ENCODE results near the gene CHST13.

Gene CHST13

GRCh38 chr3:126508564-126508964 lies 15.4 kb upstream of the CHST13 start:
- no peak for DNase-seq

- DNase-seq: no peak
These were observed 14.2 kb upstream of the CHST13 start for GRCh38 chr3:126509597-126510307.

DNA sequence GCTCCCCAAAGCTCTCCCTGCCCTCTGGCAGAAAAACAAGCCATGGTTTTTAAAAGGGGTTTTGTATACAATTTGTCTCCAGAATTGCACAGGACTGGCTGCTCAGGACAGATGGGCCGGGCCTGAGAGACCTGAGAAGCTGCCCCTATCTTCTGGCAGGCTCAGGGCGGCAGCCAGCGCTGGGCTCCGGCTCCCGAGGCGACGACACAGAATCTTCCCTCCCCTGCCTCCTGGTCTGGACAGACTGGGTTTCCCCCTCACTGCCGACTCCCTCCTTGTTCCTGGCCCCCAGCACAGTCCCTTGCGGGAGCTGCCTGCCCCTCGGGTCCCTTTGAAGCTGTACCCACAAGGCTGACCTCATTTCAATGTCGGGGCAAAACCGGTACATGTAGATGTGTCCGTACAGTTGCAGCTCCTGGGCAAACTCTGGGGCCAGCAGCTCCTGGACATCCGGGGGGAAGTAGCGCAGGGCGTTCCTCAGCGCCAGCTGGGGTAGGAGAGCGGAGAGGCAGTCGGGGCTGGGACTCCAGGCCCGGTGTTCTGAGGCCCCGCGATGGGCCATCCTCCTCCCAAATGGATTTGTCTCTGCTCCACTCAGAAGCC lies 13.5 kb upstream of the CHST13 start:
- no peak for DNase-seq

DNA sequence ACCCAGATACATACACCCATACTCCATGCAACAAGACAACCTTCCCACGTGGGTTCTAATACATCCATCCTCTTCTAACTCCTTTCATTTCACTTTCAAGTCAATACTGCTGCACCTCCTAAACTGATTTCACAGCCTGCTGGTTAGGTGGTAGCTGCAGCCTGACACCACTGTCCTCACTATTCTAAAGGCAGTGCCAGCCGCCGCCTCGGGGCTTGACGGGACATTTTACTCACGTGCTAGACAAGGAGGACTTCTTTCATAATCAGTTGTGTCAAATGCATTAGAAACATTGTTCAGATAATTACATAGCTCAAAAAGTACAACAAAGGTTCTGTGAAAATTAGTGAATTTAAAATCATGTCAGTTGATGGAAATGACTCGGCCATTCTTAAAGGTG lies 12.7 kb upstream of the CHST13 start:
- DNase-seq: no peak

DNA sequence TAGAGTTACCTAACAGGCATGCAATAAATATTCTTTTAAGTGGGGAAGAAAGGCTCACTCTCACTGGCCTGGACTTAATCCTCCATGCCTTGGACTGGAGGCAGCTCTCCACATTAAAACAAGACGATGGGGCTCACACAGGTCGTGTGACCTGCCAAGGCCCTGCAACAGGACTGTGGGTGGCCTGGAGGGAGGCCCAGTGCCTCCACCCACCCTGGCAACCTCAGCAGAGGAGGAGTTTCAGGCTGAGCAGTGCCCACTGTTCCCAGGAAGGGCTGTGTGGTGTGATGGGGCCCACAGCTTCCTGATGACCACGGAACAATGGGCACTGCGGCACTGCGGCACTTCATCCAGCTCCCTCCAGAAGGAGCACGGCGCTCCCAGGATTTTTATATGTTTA lies 11.9 kb upstream of the CHST13 start:
- DNase-seq: peak in 24 of 51 donors; percentile 8 to 80 (median 48)

GRCh38 chr3:126512916-126513650 lies 10.9 kb upstream of the CHST13 start:
- DNase-seq: no peak

DNA sequence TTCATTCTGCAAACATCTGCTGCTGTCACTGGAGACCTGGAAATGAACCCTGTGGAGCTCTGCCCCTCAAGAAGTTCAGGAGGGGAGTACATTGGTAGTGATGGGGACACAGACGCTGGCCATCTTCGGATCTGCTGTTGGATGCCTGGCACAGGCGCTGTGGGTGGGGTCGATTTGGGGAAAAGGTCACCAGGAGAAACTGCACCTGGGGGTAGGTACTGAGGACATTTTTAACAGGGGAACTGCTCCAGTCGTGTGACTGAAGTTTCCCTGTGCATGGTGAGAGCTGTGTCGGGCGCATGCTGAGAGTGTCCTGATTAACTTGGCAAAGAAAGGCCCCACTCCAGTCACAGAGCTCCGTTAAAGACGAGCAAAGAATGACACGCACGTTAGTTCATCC lies 9.8 kb upstream of the CHST13 start:
- DNase-seq: no peak

DNA sequence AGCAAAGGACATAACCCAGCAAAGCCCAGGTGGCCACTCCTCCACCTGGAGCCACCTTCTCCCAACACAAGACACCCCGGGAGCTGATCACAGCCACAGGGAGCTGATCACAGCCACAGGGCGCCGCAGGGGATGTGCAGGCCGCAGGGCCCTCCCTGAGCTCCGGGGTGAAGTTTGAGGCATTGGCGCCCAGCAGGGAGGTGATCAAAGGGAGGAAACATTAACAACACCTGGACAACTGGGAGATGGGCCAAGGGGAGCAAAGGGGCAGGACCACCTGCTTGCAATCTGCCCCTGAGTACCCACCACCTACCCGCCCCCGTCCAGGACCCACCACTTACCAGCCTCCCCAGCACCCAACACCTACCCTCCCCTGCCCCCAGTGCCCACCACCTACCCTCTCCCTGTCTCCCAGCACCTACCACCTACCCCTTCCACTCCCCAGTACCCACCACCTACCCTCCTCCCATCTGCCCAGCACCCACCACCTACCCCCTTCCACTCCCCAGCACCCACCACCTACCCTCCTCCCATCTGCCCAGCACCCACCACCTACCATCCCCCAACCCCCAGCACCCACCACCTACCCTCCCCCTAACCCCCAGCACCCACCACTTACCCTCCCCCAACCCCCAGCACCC lies 8.8 kb upstream of the CHST13 start:
- no peak for DNase-seq

DNA sequence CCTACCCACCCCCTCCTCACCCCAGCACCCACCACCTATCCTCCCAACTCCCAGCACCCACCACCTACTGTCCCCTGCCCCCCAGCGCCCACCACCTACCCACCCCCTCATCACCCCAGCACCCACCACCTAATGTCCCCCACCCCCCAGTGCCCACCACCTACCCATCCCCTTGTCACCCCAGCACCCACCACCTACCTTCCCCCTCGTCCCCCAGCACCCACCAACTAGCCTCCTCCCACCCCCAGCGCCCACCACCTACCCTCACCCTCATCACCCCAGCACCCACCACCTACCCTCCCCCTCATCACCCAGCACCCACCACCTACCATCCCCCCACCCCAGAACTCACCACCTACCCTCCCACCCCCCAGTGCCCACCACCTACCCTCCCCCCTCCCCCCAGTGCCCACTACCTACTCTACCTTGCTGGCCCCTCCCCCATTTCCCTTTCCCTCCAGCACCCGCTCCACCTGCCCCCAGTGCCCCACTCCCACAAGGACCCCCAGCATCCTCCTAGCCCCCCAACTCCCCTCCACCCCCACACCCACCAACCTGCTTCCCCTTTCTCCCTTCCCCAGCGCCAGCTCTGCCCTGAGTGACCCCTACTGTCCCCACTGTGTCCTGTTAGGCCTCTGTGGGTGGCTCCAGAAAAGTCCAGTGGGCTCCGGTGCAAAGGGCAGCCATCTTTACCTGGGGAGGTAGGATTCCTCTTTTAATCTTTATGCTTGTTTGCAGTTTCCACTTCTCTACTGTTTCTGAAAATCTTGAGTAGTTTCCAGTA lies 7.6 kb upstream of the CHST13 start:
- no peak for DNase-seq

- DNase-seq: no peak
These were observed 7.0 kb upstream of the CHST13 start for GRCh38 chr3:126516936-126517290.

DNA sequence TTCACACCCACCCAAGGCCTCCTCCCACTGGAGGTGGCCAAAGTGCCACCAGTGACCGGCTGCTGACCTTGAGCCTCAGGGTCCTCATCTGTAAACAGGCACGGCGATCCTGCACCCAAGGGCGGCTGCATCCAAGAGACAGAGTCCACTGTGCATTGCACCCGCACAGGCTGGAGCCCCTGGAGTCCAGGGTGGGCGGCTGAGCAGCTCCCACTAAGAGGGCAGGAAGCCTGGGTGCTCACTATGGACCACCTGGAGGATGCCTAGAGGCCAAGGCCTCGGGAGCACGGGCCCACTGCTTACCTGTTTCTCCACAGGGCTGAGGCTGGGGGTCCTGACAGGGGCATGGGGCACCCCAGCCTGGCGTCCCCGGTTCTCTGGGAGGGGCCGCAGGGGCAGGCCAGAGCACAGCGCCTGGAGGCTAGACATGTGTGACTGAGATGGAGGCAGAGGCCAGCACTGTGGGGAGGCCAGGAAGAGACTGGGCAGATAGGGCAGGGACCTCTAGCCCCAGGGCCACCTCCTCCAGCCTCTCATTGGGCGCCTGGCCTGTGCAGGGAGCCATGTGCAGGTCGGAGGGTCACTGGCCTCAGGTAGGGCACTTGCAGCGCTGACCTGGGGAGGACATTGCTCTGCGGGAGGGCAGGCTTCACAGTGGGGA lies 6.5 kb upstream of the CHST13 start, which contains the start of gene UROC1:
UROC1 (minus strand) TSS at position 483 of the 661 bp plus-strand sequence; CDS start at position 429, 54 bp downstream.
- no peak for DNase-seq

GRCh38 chr3:126517986-126518778 lies 5.8 kb upstream of the CHST13 start:
- no peak for DNase-seq

- no peak for DNase-seq
These were observed 5.2 kb upstream of the CHST13 start for GRCh38 chr3:126518779-126519177.

DNA sequence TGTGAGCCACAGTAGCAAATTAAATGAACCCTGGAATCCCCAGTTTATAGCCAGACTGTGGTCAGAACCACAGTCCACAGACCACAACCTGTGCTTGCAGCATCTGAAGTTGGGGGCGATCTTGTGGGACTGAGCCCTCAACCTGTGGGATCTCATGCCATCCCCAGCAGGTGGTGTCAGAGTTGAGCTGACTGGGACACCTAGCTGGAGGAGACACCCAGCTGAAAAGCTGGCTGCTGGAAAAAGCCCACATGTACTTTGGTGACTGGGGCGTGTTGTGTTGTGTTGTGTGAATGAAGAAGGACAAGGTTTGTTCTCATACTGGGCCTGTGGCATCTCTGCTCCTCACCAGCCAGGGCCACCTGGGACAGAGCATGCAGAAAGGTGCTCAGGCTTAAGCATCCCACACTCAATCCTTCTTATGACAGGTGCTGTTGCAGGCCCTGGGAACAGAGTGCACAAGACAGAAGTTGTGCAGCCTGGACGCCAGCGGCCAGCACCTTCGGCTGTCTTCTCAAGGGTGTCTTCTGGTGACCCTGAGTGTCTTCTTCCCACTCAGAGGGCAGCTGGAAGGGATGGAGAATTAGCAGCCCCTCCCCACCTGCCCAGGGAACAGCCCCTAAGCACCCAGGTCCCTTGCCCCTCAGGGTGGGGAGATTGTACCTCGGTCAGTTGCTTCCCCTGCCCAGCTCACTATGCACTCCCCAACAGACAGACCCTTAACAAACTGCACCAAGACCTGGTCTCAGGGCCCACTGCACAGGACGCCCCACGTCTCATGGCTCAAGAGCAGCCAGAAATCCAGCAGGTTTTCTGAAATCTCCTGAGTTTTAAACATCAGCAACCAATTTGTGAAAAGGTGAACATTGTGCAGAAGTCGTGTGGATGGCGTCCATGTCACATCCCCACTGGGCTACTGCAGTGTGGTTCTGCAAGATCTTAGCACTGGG lies 4.2 kb upstream of the CHST13 start:
- no peak for DNase-seq

- DNase-seq: peak in 1 of 51 donors; percentile 62
These were observed 2.6 kb upstream of the CHST13 start for GRCh38 chr3:126521122-126521891.

DNA sequence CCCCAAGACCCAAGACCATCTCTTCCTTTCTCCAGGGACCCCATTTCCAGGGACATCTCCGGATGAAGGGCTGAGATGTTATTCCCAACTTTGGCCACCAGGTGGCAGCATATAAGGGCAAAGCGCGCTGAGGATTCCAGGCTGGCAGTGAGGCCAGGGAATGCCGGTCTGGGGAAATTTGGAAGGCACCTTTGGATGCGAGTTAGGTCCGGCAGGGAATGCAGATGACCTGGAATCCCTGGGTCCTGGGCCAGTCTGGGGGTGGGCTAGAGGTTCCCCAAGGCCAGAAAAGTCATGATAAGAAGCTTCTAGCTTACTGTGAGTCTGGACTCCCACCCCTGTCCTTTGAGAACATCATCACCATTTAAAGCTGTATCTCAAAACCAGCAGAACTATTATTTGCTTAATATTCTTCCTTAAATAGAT lies 1.6 kb upstream of the CHST13 start:
- peak in 37 of 51 donors; percentile 11 to 69 (median 40) for DNase-seq

DNA sequence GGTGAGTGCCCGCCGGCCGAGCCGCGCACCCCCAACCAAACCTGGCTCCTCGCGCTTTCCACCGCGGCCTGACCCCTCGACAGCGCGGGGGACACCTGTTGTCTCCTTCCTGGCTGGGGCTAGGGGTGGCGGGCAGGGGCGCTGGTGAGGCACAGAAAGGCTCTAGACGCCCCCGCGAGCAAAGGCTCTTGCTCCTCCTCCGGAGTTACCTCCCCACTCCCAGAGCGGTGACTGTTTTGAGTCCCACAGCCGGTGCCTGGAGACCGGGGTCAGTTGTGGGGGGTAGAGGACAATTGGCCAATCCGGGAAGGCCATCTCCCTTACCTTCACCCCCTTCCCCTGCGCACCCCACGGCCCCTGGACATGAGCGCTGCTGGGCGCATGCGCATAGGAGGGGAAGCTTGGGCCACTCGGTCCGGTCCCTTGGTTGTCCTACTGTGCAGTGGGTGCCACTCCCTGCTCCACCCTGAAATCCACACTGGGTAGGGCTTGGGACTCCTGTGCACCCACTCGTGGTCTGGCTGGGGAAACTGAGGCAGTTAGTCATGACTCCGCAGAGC lies 554 bp downstream of the CHST13 start:
- DNase-seq: peak in 1 of 51 donors; percentile 44

Measured in hypothalamus (tissue), 51 donors.